HepG2 (cell line): ENCODE results near the gene NTN5. TPM values are rescaled to one million over a fixed set of nuclear protein-coding genes. Genes with fewer than 3 reads are reported as not detected.

Source experiments
- ATAC-seq: fragments of 200-7000 bp; cut with Tn5 transposase; 3 replicates; pipeline ENCODE4 v1.9.1; 2020; ENCODE audit warnings: mild to moderate bottlenecking, moderate library complexity
- BruUV-seq: library from RNA; stranded (reverse); fragments of 400-500 nt; replicated peaks from 2 replicates; lab custom pipeline; 2021; lab: Mats Ljungman, UMichigan
- CTCF ChIA-PET: fragments of 300-600 bp; formaldehyde crosslinking; extraction: SDS; loops from one replicate; lab custom pipeline; 2021; ENCODE audit warnings: low total read pairs, inconsistent platforms, low intra/inter-chr PET ratio; lab: Yijun Ruan, JAX
- POLR2A ChIA-PET: fragments of 350-600 bp; sonication (Branson Sonifier 250); formaldehyde crosslinking; loops from one replicate; lab custom pipeline; 2020; ENCODE audit warnings: antibody characterized with exemption, inconsistent platforms; lab: Yijun Ruan, JAX
- DNase-seq: peaks from one replicate; pipeline ENCODE4 v3.0.0-alpha.2; 2015; ENCODE audit warnings: low spot score
- FAIRE-seq: peaks from 3 replicates; lab custom pipeline; 2011; peaks lifted over from hg19 to GRCh38; lab: Jason Lieb, UNC
- H2AFZ ChIP-seq: one replicate; pipeline ENCODE4 v1.6.1; 2011; ENCODE audit warnings: low read length, inconsistent platforms
- H3K27ac ChIP-seq: fragments of 300-600 bp; 3 replicates; pipeline ENCODE4 v1.8.0; 2011; ENCODE audit warnings: mixed run types, mild to moderate bottlenecking, mixed read lengths, low read length, inconsistent platforms; ENCODE audit not compliant: insufficient read depth; ENCODE audit errors: extremely low read length
- H3K27me3 ChIP-seq, 2 experiments: fragments of 200-600 bp in 1 of 2; 2 replicates in 1 of 2; 3 replicates in 1 of 2; pipeline versions ENCODE4 v1.6.0 to v1.8.0; 2011; ENCODE audit warnings: low read length in 2 of 2, mild to moderate bottlenecking in 2 of 2, moderate library complexity in 2 of 2, inconsistent platforms in 1 of 2; ENCODE audit not compliant: insufficient read depth in 2 of 2, control insufficient read depth in 1 of 2
- H3K36me3 ChIP-seq, 2 experiments: fragments of 200-600 bp in 1 of 2; replicated peaks in 1 of 2; 2 replicates in 1 of 2; 3 replicates in 1 of 2; pipeline versions ENCODE4 v1.5.1 to v1.8.0; 2011; ENCODE audit warnings: low read length in 2 of 2, inconsistent platforms in 1 of 2; ENCODE audit not compliant: insufficient read depth in 2 of 2, control insufficient read depth in 1 of 2
- H3K4me1 ChIP-seq: 2 replicates; pipeline ENCODE4 v1.5.1; 2012; ENCODE audit warnings: low read length, inconsistent platforms; ENCODE audit not compliant: insufficient read depth
- H3K4me2 ChIP-seq: 2 replicates; pipeline ENCODE4 v1.6.0; 2011; ENCODE audit warnings: low read depth, low read length, inconsistent platforms
- H3K4me3 ChIP-seq, 3 experiments: fragments of 200-600 bp in 1 of 3; sonication (generic), shearing (Covaris generic) in 1 of 3; replicated peaks in 1 of 3; 2 replicates each; pipeline ENCODE4 v1.5.1; 2011 to 2016; ENCODE audit warnings: low read length in 3 of 3, inconsistent platforms in 2 of 3, low read depth in 2 of 3, mild to moderate bottlenecking in 2 of 3, control low read depth in 1 of 3, mixed read lengths in 1 of 3; ENCODE audit not compliant: insufficient read depth in 1 of 3
- H3K79me2 ChIP-seq: one replicate; pipeline ENCODE4 v1.6.1; 2011; ENCODE audit warnings: low read length, inconsistent platforms; ENCODE audit not compliant: insufficient read depth
- H3K9ac ChIP-seq: 2 replicates; pipeline ENCODE4 v1.6.0; 2011; ENCODE audit warnings: mild to moderate bottlenecking, low read depth, low read length, inconsistent platforms; ENCODE audit not compliant: insufficient read depth
- H3K9me3 ChIP-seq: 2 replicates; pipeline ENCODE4 v1.5.1; 2012; ENCODE audit warnings: mild to moderate bottlenecking, low read length
- H4K20me1 ChIP-seq: 2 replicates; pipeline ENCODE4 v1.6.0; 2011; ENCODE audit warnings: inconsistent platforms, mild to moderate bottlenecking, low read length, moderate library complexity; ENCODE audit not compliant: insufficient read depth
- ARHGAP35 ChIP-seq: sonication (generic); formaldehyde crosslinking; IDR thresholded peaks from 2 replicates; pipeline ENCODE4 v1.9.0; 2022; ENCODE audit warnings: mild to moderate bottlenecking, inconsistent platforms, moderate library complexity, missing genetic modification reagents, borderline replicate concordance
- BRD4 ChIP-seq: sonication (generic); formaldehyde crosslinking; IDR thresholded peaks from 2 replicates; pipeline ENCODE4 v1.4.0; 2020; ENCODE audit warnings: missing genetic modification reagents
- FOXK2 ChIP-seq: fragments of 450-650 bp; IDR thresholded peaks from 2 replicates; pipeline ENCODE4 v1.6.1; 2016
- LCORL ChIP-seq, 2 experiments: fragments of 450-650 bp in 1 of 2; sonication (generic) in 1 of 2; formaldehyde crosslinking in 1 of 2; IDR thresholded peaks; 2 replicates each; pipeline versions ENCODE4 v1.5.0 to v1.6.1; 2017 to 2020; ENCODE audit warnings: antibody characterized with exemption in 1 of 2, missing genetic modification reagents in 1 of 2
- MBD4 ChIP-seq: IDR thresholded peaks from 2 replicates; pipeline ENCODE4 v1.6.1; 2012; ENCODE audit warnings: low read length, inconsistent platforms, borderline replicate concordance
- PAWR ChIP-seq: sonication (generic); formaldehyde crosslinking; IDR thresholded peaks from 2 replicates; pipeline ENCODE4 v1.4.0; 2020; ENCODE audit warnings: missing genetic modification reagents, mild to moderate bottlenecking, borderline replicate concordance
- POLR2A ChIP-seq, 2 experiments: IDR thresholded peaks; 2 replicates each; pipeline ENCODE4 v1.6.1; 2011; ENCODE audit warnings: low read depth in 2 of 2, low read length in 2 of 2, mild to moderate bottlenecking in 1 of 2, moderate library complexity in 1 of 2; ENCODE audit not compliant: insufficient read depth in 1 of 2
- SRF ChIP-seq: IDR thresholded peaks from 2 replicates; pipeline ENCODE4 v1.6.1; 2011; ENCODE audit warnings: mild to moderate bottlenecking, low read depth, low read length, moderate library complexity
- ZFX ChIP-seq: sonication (generic); formaldehyde crosslinking; IDR thresholded peaks from 2 replicates; pipeline ENCODE4 v1.4.0; 2020; ENCODE audit warnings: mild to moderate bottlenecking, low read depth, missing genetic modification reagents, moderate library complexity
- ZNF274 ChIP-seq: sonication (generic); formaldehyde crosslinking; IDR thresholded peaks from 2 replicates; pipeline ENCODE4 v1.5.1; 2020; ENCODE audit warnings: mild to moderate bottlenecking, missing genetic modification reagents
- ZNF484 ChIP-seq: sonication (generic); formaldehyde crosslinking; IDR thresholded peaks from 2 replicates; pipeline ENCODE4 v1.5.1; 2020; ENCODE audit warnings: mild to moderate bottlenecking, low read depth, missing genetic modification reagents, borderline replicate concordance
- ZNF556 ChIP-seq: sonication (generic); formaldehyde crosslinking; IDR thresholded peaks from 2 replicates; pipeline ENCODE4 v1.4.0; 2020; ENCODE audit warnings: mild to moderate bottlenecking, missing genetic modification reagents, borderline replicate concordance
- ZNF713 ChIP-seq: sonication (generic); formaldehyde crosslinking; IDR thresholded peaks from 2 replicates; pipeline ENCODE4 v1.4.0; 2020; ENCODE audit warnings: mild to moderate bottlenecking, missing genetic modification reagents
- ZXDC ChIP-seq: sonication (generic); formaldehyde crosslinking; IDR thresholded peaks from 2 replicates; pipeline ENCODE4 v1.5.0; 2020; ENCODE audit warnings: mild to moderate bottlenecking, missing genetic modification reagents
- WGBS: methylation state at CpG from one replicate; pipeline ENCODE4 v1.1.6; 2017; ENCODE audit warnings: low lambda C conversion rate; 5-methylcytosine and 5-hydroxymethylcytosine counted together
- in situ Hi-C: cut with HindIII; loops from 2 replicates; pipeline ENCODE4 v1.10.0; 2017; ENCODE audit warnings: low pct_unique_long_range_greater_than_20kb; ENCODE audit not compliant: extremely low pct_ligation_motif_present
- intact Hi-C: fragments of 100-400 bp; cut with micrococcal nuclease; formaldehyde crosslinking; loops from one replicate; pipeline ENCODE4 v1.10.0; 2022; ENCODE audit not compliant: unreplicated experiment
- polyA plus RNA-seq, 8 experiments: library from polyadenylated mRNA; depleted of rRNA in 3 of 8; stranded (reverse) in 7 of 8; unstranded in 1 of 8; fragments of >200 nt; fragmentation: Illumina TruSeq in 4 of 8; extraction: Trizol in 4 of 8; gene quantifications; 2 replicates each; pipeline versions ENCODE4 v1.2.1 to v1.2.3, GENCODE V29; 2011 to 2016; ENCODE audit warnings: low read depth in 4 of 8, missing spikeins in 1 of 8, mixed read lengths in 1 of 8; ENCODE audit not compliant: insufficient read depth in 1 of 8
- total RNA-seq, 5 experiments: library from RNA; depleted of rRNA; stranded (reverse); fragments of >200 nt; fragmentation: Illumina TruSeq; extraction: Trizol; gene quantifications; 2 replicates each; pipeline ENCODE4 v1.2.3, GENCODE V29; 2016; ENCODE audit warnings: low read depth in 1 of 5
- TF ChIP-seq, protein P1 (sequence below): sonication (generic); formaldehyde crosslinking; IDR thresholded peaks from 2 replicates; pipeline ENCODE4 v1.5.0; 2020; ENCODE audit warnings: mild to moderate bottlenecking, missing genetic modification reagents, borderline replicate concordance
- TF ChIP-seq, protein P2 (sequence below): sonication (generic); formaldehyde crosslinking; IDR thresholded peaks from 2 replicates; pipeline ENCODE4 v1.4.0; 2020; ENCODE audit warnings: mild to moderate bottlenecking, missing genetic modification reagents

NTN5 gene
- total and polyA plus RNA-seq, 2 of the 13 experiments (the other 11 are each of a cell fraction or from before 2014, with no cell fraction given) = 0.05 TPM; not detected in 1

- Histone ChIP-seq H3K36me3 (no peaks in the 10 kb centered on the region), H3K4me3 (no peak overlapping the region), H4K20me1 (no peaks in the 10 kb centered on the region), H3K4me1 (peaks cover 50% of the 10 kb centered on the region), H3K9ac (no peak overlapping the region), H3K9me3 (no peaks in the 10 kb centered on the region), H3K27ac (no peak overlapping the region), H3K27me3 (0 out of 5 replicates have a peak, but pooled peaks cover 0 to 3% of the 10 kb centered on the region in 2 experiments), H2AFZ (no peak overlapping the region), H3K4me2 (peak overlapping the region; percentile 6), H3K79me2 (no peaks in the 10 kb centered on the region)
- BruUV-seq = no TSS peak
- peak; percentile 44 for ATAC-seq
- peak; percentile 32 for FAIRE-seq
- ChIA-PET POLR2A (interaction anchor here (1.4 kb wide), 1 partner anchor 14 kb away, joined by 4 read pairs; the partner anchor contains the start of gene FUT2), CTCF (no interaction called here)
- intact Hi-C loops (loop anchor here (2.0 kb wide), 1 partner anchor 34 kb away; the partner anchor contains the start of gene CA11), in situ Hi-C loops (no loop called here)
- no peak for DNase-seq
- 30% methylated on average over 2 of the region's 7 CpGs for WGBS
- no peak for TF ChIP-seq ZNF556 (CRISPR knock-in tag)
- no peak for TF ChIP-seq ZNF484
- TF ChIP-seq ARHGAP35 = 0 out of 2 replicates have a peak, but pooled peaks have one; percentile 38
- TF ChIP-seq MBD4 = no peak
- TF ChIP-seq PAWR (CRISPR knock-in tag) = no peak
- no peak for TF ChIP-seq ZXDC (CRISPR knock-in tag)
- no peak for TF ChIP-seq SRF
- TF ChIP-seq FOXK2 = no peak
- 0 out of 2 replicates have a peak, but pooled peaks have one; percentile 35 for TF ChIP-seq ZNF274 (CRISPR knock-in tag)
- TF ChIP-seq, protein P1, sequence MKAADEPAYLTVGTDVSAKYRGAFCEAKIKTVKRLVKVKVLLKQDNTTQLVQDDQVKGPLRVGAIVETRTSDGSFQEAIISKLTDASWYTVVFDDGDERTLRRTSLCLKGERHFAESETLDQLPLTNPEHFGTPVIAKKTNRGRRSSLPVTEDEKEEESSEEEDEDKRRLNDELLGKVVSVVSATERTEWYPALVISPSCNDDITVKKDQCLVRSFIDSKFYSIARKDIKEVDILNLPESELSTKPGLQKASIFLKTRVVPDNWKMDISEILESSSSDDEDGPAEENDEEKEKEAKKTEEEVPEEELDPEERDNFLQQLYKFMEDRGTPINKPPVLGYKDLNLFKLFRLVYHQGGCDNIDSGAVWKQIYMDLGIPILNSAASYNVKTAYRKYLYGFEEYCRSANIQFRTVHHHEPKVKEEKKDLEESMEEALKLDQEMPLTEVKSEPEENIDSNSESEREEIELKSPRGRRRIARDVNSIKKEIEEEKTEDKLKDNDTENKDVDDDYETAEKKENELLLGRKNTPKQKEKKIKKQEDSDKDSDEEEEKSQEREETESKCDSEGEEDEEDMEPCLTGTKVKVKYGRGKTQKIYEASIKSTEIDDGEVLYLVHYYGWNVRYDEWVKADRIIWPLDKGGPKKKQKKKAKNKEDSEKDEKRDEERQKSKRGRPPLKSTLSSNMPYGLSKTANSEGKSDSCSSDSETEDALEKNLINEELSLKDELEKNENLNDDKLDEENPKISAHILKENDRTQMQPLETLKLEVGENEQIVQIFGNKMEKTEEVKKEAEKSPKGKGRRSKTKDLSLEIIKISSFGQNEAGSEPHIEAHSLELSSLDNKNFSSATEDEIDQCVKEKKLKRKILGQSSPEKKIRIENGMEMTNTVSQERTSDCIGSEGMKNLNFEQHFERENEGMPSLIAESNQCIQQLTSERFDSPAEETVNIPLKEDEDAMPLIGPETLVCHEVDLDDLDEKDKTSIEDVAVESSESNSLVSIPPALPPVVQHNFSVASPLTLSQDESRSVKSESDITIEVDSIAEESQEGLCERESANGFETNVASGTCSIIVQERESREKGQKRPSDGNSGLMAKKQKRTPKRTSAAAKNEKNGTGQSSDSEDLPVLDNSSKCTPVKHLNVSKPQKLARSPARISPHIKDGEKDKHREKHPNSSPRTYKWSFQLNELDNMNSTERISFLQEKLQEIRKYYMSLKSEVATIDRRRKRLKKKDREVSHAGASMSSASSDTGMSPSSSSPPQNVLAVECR (CRISPR knock-in tag) = 0 out of 2 replicates have a peak, but pooled peaks have one; percentile 20
- TF ChIP-seq ZFX = peak; percentile 9; the same call in 1 of the 2 replicates
- TF ChIP-seq POLR2A (IDR thresholded peaks at IDR 0.05; ENCODE audit: insufficient read depth in 1 of 2, low read depth in 2 of 2, low read length in 2 of 2) = no peak
- 0 out of 2 replicates have a peak, but pooled peaks have one; percentile 35 for TF ChIP-seq BRD4
- TF ChIP-seq, protein P2, sequence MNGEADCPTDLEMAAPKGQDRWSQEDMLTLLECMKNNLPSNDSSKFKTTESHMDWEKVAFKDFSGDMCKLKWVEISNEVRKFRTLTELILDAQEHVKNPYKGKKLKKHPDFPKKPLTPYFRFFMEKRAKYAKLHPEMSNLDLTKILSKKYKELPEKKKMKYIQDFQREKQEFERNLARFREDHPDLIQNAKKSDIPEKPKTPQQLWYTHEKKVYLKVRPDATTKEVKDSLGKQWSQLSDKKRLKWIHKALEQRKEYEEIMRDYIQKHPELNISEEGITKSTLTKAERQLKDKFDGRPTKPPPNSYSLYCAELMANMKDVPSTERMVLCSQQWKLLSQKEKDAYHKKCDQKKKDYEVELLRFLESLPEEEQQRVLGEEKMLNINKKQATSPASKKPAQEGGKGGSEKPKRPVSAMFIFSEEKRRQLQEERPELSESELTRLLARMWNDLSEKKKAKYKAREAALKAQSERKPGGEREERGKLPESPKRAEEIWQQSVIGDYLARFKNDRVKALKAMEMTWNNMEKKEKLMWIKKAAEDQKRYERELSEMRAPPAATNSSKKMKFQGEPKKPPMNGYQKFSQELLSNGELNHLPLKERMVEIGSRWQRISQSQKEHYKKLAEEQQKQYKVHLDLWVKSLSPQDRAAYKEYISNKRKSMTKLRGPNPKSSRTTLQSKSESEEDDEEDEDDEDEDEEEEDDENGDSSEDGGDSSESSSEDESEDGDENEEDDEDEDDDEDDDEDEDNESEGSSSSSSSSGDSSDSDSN = 0 out of 2 replicates have a peak, but pooled peaks have one; percentile 6
- no peak for TF ChIP-seq ZNF713
- TF ChIP-seq LCORL (IDR thresholded peaks at IDR 0.05) = no peak
- TF ChIP-seq LCORL (CRISPR knock-in tag; IDR thresholded peaks at IDR 0.05) = 0 out of 2 replicates have a peak, but pooled peaks have one; percentile 28
These were observed 8.3 kb upstream of the NTN5 start for GRCh38 chr19:48681127-48681470.
